ENCODE data around the gene PSMD1.
"Not testable (repeated sequence)": the region's sequence is repeated elsewhere in the genome, so short reads cannot be mapped to it uniquely, and the experiment has no call there.

Gene PSMD1

GRCh38 chr2:231057590-231057989, 923 bp downstream of the PSMD1 start:
- no peak for DNase-seq (ENCODE audit: low read depth in 3 of 3)

DNA sequence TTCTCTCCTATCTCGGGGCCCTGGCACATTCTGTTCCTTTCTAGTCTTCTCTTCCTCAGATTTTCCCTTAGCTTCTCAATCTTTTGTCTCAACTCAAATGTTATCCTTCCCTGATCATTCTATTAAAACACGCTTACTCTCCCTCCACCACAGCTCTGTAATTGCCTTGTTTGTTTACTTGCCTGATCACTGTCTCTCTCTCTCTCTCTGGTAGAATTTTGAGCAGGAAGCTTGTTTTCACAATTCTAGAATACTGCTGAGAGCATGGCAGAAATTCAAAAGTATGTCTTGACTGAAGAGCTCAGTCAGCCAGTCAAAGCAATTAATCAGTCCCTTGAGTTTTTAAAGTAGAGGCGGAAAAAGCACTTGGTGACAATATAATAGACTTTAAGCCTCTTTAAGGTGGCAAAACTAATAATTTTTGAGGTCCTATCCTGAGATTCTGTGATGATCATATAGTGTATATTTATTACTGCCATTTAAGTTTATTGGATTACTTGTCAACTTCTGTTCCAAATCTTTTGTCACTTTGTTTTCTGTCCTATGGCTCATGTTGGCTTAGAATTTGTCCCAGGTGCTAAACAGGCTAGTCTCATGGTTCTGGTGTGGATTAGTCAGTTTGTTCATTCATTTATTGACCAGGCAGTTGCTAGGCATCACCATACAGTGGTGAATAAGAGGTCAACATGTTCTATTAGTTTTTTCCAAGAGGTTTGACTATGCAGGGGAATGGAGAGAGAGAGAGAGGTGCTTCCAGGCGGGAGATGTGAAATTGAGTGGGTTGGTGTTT, 2.3 kb downstream of the PSMD1 start:
- DNase-seq (ENCODE audit: low read depth in 3 of 3) = no peak

- DNase-seq (ENCODE audit: low read depth in 3 of 3) = no peak
Measured at GRCh38 chr2:231059756-231060155, 3.1 kb downstream of the PSMD1 start.

DNA sequence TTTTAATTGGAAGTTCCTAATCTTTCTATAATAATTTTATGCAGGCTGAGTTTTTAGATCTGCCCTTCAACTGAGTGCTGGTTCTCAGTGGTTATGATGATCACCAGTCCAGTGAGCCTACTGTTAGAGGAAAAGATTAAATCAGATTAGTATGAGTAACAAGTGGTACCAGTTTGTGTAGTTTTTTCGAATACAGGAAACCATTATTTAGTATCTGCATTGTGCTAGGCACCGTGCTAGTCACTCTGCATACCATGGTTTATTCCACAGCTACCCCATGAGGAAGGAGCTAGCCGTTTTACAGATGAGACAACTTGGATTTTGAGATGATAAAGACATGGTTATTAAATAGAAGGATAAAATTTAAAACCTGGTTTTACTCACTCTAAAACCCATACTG, 6.1 kb downstream of the PSMD1 start:
- no peak for DNase-seq (ENCODE audit: low read depth in 3 of 3)

DNA sequence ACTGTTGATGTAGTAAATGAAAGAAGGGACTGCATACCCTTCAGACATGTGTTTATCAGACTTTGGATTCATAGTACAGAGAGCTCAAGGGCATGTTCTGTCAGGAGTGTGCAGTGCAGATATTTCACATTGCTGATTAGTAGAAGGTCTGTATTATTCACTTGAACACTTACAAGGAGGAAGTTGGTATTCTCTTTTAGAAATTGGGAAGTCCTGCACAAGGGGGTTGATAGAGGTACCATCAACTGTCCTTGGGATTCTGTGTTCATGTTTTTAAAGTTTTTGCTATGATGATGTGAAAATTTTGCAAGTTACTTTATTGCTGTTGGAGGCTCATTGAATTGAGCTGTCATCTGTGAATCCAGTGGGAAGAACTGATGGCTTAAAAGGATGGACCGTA, 6.7 kb downstream of the PSMD1 start:
- no peak for DNase-seq (ENCODE audit: low read depth in 3 of 3)

DNA sequence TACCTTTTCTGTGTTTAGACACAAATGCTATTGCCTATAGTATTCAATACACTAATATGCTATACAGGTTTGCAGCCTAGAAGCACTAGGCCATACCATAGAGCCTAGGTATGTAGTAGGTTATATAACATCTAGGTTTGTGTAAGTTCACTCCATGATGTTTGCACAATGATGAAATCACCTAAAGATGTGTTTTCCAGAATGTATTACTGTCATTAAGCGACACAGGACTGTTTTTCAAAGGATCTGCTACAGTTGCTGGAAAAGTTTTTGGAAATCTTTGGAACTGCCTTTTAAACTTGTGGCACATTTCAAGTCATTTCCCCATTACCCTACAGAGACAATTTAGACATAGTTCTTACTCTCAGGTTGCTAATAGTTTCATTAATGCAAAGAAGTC, 9.3 kb downstream of the PSMD1 start:
- DNase-seq (ENCODE audit: low read depth in 3 of 3) = no peak

- not testable (repeated sequence) for DNase-seq (ENCODE audit: low read depth in 3 of 3)
Measured at GRCh38 chr2:231067531-231067930, 10.9 kb downstream of the PSMD1 start.

GRCh38 chr2:231068525-231069222, 12.0 kb downstream of the PSMD1 start:
- DNase-seq (ENCODE audit: low read depth in 3 of 3) = no peak

DNA sequence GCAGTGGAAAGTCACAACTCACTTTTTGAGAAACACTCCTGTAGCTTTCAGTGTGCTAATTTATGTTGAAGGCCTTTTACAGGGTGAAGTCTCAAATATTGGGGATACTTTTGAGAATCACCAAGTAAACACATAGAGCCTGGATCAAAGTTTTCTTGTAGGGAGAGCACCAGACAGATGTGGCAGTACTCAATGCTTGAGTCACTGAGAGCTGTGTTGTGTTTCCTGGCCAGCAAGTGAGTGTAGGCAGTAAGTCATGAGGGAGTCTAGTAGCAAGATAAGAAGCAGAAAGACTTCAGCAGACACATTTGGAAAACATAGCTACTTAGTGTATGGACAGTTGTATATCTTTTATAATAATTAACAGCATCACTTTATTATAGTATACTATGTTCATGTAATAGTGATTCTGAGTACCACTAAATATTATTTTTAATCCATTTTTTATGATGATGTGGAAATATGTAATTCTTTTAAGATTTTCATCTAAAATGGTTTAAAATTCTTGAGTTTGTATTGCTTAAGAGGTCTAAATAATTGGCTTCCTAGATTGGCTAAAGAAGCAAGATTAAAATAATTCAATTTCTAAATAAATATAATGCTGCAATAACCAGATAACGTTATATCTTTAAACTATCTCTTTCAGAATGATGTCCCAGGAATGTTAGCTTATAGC, 12.8 kb downstream of the PSMD1 start:
- no peak for DNase-seq (ENCODE audit: low read depth in 3 of 3)

DNA sequence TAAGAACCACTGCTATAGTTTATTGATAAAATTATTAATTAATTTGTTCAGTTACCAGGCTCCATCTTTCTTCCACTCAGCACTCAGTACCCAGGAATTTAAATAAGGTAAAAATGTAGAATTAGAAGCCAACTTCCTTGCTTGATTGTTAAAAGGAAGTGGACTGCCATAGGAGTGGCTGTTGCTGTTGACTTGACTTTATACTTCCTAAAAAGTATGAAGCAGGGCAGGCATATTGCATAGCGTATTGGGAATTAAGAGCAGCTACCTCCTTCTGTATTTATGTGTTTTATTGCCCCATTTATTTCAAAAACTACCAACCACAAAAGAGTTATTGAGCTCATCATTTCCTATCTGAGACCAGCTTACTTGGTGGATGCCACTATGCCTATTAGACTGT, 27.9 kb downstream of the PSMD1 start:
- no peak for DNase-seq (ENCODE audit: low read depth in 3 of 3)

DNA sequence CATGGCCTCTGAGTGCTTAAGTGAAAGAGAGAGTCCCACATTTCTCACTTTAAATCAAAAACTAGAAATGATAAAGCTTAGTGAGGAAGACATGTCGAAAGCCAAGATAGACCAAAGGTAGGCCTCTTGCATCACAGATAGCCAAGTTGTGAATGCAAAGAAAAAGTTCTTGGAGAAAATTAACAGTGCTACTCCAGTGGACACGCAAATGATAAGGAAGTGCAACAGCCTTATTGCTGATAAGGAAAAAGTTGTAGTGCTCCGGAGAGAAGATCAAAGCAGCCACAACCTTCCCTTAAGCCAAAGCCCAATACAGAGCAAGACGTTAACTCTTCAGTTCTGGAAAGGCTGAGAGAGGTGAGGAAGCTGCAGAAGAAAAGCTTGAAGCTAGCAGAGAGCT, 32.1 kb downstream of the PSMD1 start:
- no peak for DNase-seq (ENCODE audit: low read depth in 3 of 3)

DNA sequence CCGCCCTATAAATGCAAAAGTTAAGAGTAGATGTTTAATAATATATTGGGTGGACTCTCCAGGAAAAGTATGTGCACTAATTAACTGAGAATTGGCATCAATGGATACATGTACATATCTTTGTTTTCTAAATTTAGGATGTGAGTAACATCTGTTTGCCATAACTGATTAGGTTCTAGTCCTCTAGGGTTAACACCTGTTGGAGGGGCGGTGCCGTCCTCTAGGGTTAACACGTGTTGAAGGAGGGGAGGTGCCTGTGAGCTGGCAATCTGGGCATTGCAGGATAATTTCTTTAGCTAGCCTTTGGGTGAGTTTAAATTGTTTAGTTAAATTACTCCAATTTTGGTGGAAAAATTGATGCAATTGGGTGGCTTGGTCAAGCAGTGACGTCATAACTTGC, 37.3 kb downstream of the PSMD1 start:
- DNase-seq (ENCODE audit: low read depth in 3 of 3) = no peak

GRCh38 chr2:231094736-231095346, 38.2 kb downstream of the PSMD1 start:
- no peak for DNase-seq (ENCODE audit: low read depth in 3 of 3)

GRCh38 chr2:231099918-231100317, 43.3 kb downstream of the PSMD1 start:
- no peak for DNase-seq (ENCODE audit: low read depth in 3 of 3)

- DNase-seq (ENCODE audit: low read depth in 3 of 3) = not testable (repeated sequence)
Measured at GRCh38 chr2:231100321-231100720, 43.7 kb downstream of the PSMD1 start.

DNA sequence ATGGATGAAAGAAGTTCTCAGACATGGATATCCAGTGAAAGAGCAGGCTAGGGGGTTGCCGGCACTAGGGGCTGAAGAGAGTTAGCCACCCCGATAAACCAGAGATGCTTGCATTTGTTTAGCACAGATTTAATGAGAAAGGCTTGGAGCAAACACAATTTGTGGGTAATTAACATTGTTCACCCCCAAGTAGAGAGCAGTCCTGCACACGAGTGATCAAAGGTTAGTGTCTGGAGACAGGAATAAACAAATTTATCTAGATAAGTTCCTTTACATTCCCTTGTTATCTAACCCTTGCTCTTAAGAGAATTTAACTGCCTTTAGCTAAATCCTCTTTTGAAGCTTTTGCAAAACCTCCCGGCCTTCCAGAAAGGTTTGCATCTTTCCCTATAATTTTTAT, 44.3 kb downstream of the PSMD1 start:
- DNase-seq (ENCODE audit: low read depth in 3 of 3) = no peak

DNA sequence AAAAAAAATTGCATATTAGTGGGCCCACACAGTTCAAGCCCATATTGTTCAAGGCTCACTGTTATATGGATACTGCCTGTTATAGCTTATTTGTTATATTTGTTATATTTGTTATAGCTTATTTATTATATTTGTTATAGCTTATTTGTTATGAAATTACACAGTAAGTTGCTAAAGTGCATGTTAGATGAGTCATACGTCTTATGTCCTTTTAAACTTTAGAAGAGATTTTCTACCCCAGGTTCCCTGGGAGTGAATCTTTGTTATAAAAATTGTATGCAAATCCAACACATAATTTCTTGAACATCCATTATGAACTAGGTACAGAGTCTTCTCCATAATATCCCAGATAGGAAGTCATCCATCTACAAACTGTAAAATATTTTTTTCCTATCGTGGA, 46.1 kb downstream of the PSMD1 start:
- DNase-seq (ENCODE audit: low read depth in 3 of 3) = no peak

DNA sequence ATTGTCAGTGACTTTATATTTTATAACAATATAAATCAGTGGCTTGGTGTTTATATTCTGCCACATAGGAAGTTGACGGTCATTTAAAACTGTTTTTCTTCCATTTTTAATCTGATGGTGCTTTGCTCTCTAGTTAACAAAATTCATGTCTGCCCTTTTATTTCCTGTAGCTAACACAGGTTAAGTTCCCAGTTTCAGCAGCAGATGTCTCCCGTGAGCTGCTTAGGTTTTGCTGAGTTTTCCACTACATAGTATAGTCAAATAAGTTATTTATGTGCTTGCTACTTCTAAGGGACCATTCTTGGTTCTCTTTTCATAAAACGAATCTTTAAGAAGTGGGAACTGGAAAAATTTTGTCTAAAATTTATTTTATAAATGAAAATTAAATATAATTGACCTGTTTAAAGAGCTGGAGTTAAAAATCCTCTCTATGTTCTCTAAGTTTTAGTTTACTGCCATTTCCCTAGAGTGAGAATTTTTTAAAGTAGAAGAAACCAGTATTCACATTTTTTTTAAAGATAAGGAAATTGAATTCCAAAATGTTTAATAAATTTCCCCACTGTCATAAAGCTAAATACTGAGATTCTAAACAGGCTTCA, 47.5 kb downstream of the PSMD1 start:
- DNase-seq (ENCODE audit: low read depth in 3 of 3) = peak; percentile 11 to 24 (median 24)

GRCh38 chr2:231110551-231110950, 53.9 kb downstream of the PSMD1 start:
- no peak for DNase-seq (ENCODE audit: low read depth in 3 of 3)

- no peak for DNase-seq (ENCODE audit: low read depth in 3 of 3)
Measured at GRCh38 chr2:231111987-231112386, 55.3 kb downstream of the PSMD1 start.

DNA sequence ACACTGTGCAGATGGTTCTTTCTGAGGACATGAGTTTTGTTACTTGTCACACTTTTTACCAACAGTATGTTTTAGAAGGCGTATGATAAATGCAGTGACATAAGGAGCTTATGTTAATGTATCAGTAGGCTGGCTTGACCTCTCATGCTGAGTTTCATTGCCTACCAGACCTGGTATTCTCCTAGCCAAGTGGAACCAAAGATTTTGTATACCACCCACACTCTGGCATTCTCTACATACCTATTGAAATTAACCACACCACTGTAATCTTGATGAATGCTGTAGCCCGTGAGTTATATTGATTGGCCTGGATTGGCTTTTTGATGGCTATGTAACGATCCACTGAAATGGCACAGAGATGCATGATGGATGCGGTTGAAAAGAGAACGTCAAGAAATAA, 56.8 kb downstream of the PSMD1 start:
- no peak for DNase-seq (ENCODE audit: low read depth in 3 of 3)

GRCh38 chr2:231115651-231116050, 59.0 kb downstream of the PSMD1 start:
- no peak for DNase-seq (ENCODE audit: low read depth in 3 of 3)

All from stimulated activated CD4-positive, alpha-beta T cell treated with anti-CD3 and anti-CD28 coated beads, TNF-alpha, amount 100 ng/mL, for 48 hours (primary cell).